Erythroblast (primary cell): Measurements from ENCODE around the gene TRAPPC2.
"Not testable (repeated sequence)": the region's sequence is repeated elsewhere in the genome, so short reads cannot be mapped to it uniquely, and the experiment has no call there.

Source experiments
- DNase-seq, 2 experiments: peaks; one replicate each; lab custom pipeline; 2025; lab: John Stamatoyannopoulos, UW
- GATA1 ChIP-seq: IDR thresholded peaks from 2 replicates; pipeline ENCODE4 v1.6.1; 2011; ENCODE audit warnings: low read depth, mild to moderate bottlenecking, control low read depth, low read length, moderate library complexity
- POLR2A ChIP-seq: IDR thresholded peaks from 2 replicates; pipeline ENCODE4 v1.6.1; 2011; ENCODE audit warnings: mild to moderate bottlenecking, low read length

The TRAPPC2 gene

DNA sequence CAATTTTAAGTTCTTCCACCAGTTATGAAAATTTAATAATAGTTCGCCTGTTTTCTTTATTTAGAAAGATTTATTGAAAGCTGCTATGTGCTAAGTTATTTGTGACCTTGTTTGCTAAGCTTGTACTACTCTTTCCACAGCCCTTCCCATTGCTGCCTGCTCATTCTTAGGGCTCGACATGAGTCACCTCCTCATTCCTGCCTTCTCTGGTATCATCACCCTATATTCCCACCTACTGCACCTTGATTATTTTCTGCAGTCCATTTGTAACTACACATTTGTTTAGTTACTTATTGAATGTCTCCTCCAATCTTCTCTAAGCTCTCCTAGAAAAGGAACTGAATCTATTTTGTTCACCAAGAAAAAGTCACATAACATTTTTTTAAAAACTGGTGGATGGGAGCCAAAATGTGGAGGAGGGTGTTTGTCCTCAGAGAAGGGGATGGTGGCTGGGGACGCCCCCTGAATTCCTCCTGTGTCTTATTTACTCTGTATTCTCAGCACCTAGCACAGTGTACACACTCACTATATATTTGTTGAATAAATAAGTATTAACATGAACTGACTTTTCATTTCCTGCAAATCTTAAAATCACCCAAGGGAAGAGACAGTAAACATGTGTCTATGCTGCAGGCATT lies 49.2 kb downstream of the TRAPPC2 start:
- TF ChIP-seq GATA1 (no peak), POLR2A (no peak)
- DNase-seq = no peak

DNA sequence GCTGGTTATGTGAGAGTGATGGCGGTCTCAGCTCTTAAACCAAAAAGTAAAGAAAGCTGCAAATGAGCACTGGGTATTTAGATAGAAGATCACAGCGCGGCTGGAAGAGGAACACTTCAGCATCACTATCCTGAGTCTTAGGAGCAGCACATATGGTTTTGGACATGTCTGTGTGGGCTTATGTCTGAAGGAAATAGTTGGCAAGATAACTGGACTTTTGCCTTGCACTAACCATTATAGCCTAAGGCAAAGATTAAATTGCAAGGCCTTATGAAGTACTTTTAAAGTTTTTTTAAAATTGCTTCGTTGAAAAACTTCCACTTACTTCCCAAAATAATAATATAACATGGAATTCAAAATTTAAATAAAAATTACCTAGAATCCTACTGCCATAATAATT lies 50.1 kb downstream of the TRAPPC2 start:
- TF ChIP-seq POLR2A (no peak), GATA1 (no peak)
- no peak for DNase-seq

DNA sequence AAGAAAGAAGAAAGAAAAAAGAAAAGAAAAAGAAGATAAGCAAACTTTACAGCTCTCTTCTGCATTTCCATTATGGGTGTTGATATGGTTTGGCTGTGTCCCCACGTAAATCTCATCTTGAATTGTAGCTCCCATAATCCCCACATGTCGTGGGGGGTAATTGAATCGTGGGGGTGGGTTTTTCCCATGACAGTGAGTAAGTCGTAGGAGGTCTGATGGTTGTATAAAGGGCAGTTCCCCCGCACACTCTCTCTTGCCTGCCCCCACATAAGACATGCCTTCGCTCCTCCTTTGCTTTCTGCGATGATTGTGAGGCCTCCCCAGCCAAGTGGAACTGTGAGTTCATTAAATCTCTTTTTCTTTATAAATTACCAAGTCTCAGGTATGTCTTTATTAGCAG lies 52.8 kb downstream of the TRAPPC2 start:
- no peak for TF ChIP-seq GATA1
- TF ChIP-seq POLR2A = no peak

DNA sequence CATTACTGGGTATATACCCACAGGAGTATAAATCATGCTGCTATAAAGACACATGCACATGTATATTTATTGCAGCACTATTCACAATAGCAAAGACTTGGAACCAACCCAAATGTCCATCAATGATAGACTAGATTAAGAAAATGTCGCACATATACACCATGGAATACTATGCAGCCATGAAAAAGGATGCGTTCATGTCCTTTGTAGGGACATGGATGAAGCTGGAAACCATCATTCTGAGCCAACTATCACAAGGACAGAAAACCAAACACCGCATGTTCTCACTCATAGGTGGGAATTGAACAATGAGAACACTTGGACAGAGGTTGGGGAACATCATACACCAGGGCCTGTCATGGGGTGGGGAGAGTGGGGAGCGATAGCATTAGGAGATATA lies 54.7 kb downstream of the TRAPPC2 start:
- not testable (repeated sequence) for DNase-seq

More for the DNA sequence above, 52.8 kb downstream of the TRAPPC2 start:
- no peak for DNase-seq

DNA sequence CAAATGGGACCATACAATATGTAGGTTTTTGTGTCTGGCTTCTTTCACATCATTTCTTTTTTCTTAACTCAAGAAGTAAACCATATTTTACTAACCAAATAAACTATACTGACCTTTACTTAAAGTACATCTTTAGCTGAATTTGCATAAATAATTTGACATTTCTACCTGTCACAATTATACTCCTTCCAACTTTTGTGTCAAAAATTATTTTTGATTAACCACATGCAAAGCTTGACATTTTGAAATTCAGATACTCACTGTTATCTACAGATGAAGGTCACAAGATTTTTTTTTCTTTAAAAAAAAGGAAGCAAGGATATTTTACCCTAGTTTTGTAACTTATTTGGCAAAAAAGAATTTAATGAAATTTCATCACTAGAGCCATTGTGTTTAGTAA lies 57.5 kb downstream of the TRAPPC2 start:
- TF ChIP-seq GATA1 (no peak), POLR2A (no peak)
- DNase-seq = no peak

DNA sequence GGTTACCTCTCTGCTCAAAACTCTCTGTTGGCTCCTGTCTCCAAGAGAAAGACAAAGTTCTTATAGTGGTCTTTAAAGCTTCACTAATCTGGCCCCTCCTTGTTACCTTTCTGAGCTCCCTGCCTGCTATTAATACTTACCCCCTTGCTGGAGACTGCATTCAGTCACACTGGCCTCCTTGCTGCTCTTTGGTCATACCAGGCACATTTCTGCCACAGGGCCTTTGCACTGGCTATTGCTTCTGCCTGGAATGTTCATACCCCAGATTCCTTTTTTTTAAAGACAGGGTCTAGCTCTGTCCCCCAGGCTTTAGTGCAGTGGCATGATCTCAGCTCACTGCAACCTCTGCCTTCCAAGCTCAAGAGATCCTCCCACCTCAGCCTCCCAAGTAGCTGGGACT lies 61.4 kb downstream of the TRAPPC2 start:
- TF ChIP-seq GATA1 (no peak), POLR2A (no peak)
- no peak for DNase-seq

DNA sequence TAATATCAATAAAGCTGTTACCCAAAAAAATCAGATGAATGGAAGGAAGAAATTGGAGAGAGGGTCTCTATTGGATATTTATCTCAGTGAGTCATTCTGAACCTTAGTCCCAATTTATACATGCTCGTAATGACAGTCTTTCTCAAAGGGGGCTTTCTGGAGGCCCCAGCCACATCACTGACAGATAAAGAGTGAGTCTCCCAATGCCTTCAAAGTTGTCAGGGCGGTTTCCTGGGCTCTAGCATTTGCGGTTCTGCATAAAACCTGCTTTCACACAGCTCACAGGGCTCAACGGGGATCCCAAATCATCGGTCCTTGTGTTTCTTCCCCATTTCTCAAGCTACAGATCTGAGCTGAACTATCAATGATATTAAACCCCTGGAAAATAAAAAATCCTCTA lies 64.2 kb downstream of the TRAPPC2 start:
- DNase-seq = no peak
- TF ChIP-seq GATA1 = no peak
- TF ChIP-seq POLR2A = no peak

DNA sequence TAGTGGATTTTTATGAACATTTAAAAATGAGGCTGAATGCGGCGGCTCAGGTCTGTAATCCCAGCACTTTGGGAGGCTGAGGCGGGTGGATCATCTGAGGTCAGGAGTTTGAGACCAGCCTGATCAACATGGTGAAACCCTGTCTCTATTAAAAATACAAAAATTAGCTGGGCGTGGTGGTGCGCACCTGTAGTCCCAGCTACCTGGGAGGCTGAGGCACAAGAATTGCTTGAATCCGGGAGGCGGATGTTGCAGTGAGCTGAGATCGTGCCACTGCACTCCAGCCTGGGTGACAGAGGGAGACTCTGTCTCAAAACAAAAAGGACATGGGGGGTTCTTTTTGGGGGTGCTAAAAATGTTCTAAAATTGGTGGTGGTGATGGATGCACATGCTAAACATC lies 64.7 kb downstream of the TRAPPC2 start:
- DNase-seq = not testable (repeated sequence)

DNA sequence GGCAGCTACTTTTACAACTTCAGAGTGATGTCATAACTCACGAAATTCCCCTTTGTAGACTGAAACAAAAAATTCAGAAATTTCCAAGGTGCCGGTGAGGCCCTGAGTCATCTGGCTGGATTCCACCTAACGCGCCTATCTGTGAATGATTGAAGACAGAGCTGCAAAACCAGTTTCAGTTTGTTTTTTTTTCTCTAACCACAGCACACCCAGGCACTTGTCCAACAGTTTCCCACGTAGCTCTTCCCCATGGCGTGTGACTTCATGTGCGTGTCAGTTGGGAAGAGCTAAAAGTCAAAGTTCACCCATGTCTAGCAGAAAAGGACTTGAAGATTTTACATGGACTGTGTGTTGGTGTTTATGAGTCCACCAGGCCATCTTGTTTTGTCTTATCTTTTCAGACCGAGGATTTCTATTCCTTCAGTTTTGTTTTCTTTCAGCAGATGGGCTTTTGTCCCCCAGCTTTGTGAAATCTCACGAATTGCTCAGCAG lies 65.1 kb downstream of the TRAPPC2 start:
- no peak for TF ChIP-seq POLR2A
- no peak for TF ChIP-seq GATA1
- peak; percentile 60 to 67 for DNase-seq

DNA sequence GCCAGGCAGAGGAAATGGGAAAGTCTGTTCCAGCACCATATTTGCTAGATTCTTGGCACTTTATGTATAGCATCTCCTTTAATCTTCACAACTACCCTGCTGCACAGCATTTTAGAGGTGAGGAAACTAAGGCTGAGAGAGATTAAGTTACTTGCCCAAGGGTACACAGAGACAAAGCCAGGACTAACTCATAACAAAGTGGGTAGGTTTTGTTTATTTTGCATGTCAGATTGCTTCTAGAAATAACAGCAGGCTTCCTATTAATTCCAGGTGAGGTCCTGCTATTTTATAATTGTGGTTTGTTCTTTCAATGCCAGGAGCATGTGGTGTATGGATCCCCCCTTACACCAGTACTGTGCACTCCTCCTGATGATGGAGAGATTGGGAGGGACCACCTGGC lies 66.5 kb downstream of the TRAPPC2 start:
- TF ChIP-seq POLR2A (no peak), GATA1 (no peak)
- no peak for DNase-seq

DNA sequence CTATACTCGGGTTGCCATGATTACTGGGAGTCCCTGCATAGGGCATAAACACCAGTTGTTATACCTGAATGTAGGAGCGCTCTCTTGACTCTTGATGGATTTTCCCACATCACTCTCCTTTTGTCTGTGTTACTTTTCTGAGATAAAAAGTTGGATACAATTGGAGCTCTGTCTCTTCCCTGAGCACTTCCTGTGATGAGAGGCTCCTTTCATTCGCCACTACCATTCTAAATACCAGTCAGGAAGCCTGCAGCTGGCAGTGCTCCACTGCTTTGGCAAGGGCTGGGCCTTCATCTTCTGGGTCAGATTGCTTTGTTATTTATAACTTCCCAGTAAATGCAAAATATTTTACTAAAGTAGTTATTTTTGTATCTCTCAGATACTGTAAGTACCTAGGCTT lies 67.6 kb downstream of the TRAPPC2 start:
- DNase-seq = no peak
- no peak for TF ChIP-seq GATA1
- no peak for TF ChIP-seq POLR2A

DNA sequence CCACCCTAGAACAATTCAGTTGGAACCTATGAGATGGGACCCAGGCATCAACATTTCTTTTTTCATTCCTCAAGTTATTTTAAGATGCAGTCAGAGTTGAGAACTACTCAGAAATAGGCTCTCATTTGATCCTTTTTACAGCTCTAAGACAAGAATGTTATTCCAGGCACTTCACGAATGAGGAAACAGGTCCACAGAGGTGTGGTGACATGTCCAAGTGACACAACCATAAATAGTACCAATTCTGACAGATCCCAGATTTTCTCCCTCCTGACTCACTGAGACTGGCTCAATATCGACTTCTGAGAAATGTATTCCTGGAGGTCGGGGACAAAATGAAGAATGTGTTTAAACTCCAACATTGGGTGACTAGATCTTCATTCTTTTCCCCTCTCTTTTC lies 70.4 kb downstream of the TRAPPC2 start:
- no peak for DNase-seq
- TF ChIP-seq POLR2A (no peak), GATA1 (no peak)

DNA sequence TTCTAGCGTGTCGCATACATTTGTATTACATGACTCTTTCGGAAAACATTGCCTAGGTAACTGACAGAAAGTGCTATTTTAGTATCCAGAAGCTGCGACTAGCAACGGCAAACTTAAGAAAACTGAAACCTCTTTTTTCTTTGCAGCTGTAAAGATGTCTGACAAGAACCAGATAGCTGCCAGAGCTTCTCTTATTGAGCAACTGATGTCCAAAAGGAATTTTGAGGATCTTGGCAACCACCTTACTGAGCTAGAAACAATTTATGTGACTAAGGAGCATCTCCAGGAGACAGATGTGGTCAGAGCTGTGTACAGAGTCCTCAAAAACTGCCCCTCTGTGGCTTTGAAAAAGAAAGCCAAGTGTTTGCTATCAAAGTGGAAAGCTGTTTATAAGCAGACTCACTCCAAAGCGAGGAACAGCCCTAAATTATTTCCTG lies 72.0 kb downstream of the TRAPPC2 start:
- no peak for TF ChIP-seq GATA1
- no peak for TF ChIP-seq POLR2A
- DNase-seq = no peak
